Activated CD8-positive, alpha-beta T cell treated with anti-CD3 and anti-CD28 coated beads for 36 hours (primary cell): ENCODE results near the gene ZNF491. TPM values are rescaled to one million over a fixed set of nuclear protein-coding genes. Genes with fewer than 3 reads are reported as not detected.
A peak's percentile ranks its signal among the peaks of the same experiment; 100 is the strongest.

ENCODE experiments used
- ATAC-seq: fragments of 200-7000 bp; cut with Tn5 transposase; one replicate; pipeline ENCODE4 v1.10.0; 2021; ENCODE audit warnings: mild to moderate bottlenecking, moderate library complexity
- CTCF ChIA-PET: fragments of 350-600 bp; sonication (Branson Sonifier 250); formaldehyde crosslinking; loops from one replicate; lab custom pipeline; 2021; ENCODE audit warnings: antibody characterized with exemption; lab: Charles Lee
- POLR2A ChIA-PET: fragments of 350-600 bp; sonication (Branson Sonifier 250); formaldehyde crosslinking; loops from one replicate; lab custom pipeline; 2021; ENCODE audit warnings: antibody characterized with exemption; lab: Charles Lee
- DNase-seq: peaks from one replicate; pipeline ENCODE4 v3.0.0-alpha.2; 2020
- H3K27ac Mint-ChIP-seq: one replicate; pipeline ENCODE4 v1.8.0; 2021; ENCODE audit warnings: mild to moderate bottlenecking, mixed read lengths
- H3K27me3 Mint-ChIP-seq: one replicate; pipeline ENCODE4 v1.8.0; 2021; ENCODE audit warnings: mixed read lengths
- H3K36me3 Mint-ChIP-seq: one replicate; pipeline ENCODE4 v1.8.0; 2021; ENCODE audit warnings: low read depth, mixed read lengths
- H3K4me1 Mint-ChIP-seq: one replicate; pipeline ENCODE4 v1.8.0; 2021; ENCODE audit warnings: low read depth, mixed read lengths
- H3K4me3 Mint-ChIP-seq: one replicate; pipeline ENCODE4 v1.8.0; 2021; ENCODE audit warnings: mild to moderate bottlenecking, moderate library complexity, mixed read lengths
- H3K9me3 Mint-ChIP-seq: one replicate; pipeline ENCODE4 v1.8.0; 2021; ENCODE audit warnings: mixed read lengths
- CTCF ChIP-seq: fragments of 200-600 bp; IDR thresholded peaks from one replicate; pipeline ENCODE4 v1.8.0; 2022; ENCODE audit warnings: antibody characterized with exemption, mild to moderate bottlenecking
- intact Hi-C: fragments of 100-400 bp; cut with micrococcal nuclease; formaldehyde crosslinking; loops from one replicate; pipeline ENCODE4 v1.10.0; 2022
- total RNA-seq, 2 experiments: library from RNA; stranded (reverse); gene quantifications; one replicate each; pipeline ENCODE4 v1.2.3, GENCODE V29; 2021

ZNF491 gene
- total RNA-seq, 2 experiments from 2014 or later, result 0.76 to 1.4 TPM

GRCh38 chr19:11806354-11807098 lies 8.2 kb downstream of the ZNF491 start:
- Mint-ChIP-seq H3K4me3 (no peak overlapping the region), H3K36me3 (peaks cover 31% of the 10 kb centered on the region), H3K4me1 (no peaks in the 10 kb centered on the region), H3K9me3 (peaks cover 45% of the 10 kb centered on the region), H3K27me3 (no peaks in the 10 kb centered on the region), H3K27ac (no peak overlapping the region)
- intact Hi-C loops, result no loop called here
- no peak for TF ChIP-seq CTCF
- ATAC-seq (no peak), DNase-seq (no peak)
- POLR2A ChIA-PET, result no interaction called here
- CTCF ChIA-PET, result no interaction called here

- H3K4me1 Mint-ChIP-seq, result no peaks in the 10 kb centered on the region
- H3K27ac Mint-ChIP-seq, result no peak overlapping the region
- H3K36me3 Mint-ChIP-seq, result peaks cover 31% of the 10 kb centered on the region
- POLR2A ChIA-PET, result no interaction called here
- no peak overlapping the region for H3K4me3 Mint-ChIP-seq
- CTCF ChIA-PET, result no interaction called here
- TF ChIP-seq CTCF, result no peak
- H3K27me3 Mint-ChIP-seq, result no peaks in the 10 kb centered on the region
- no peak for ATAC-seq
- peaks cover 45% of the 10 kb centered on the region for H3K9me3 Mint-ChIP-seq
- intact Hi-C loops, result no loop called here
- DNase-seq, result no peak
Observed at GRCh38 chr19:11807099-11807380, 8.7 kb downstream of the ZNF491 start.

- TF ChIP-seq CTCF, result no peak
- ChIA-PET CTCF (interaction anchor here (3.9 kb wide), 1 partner anchor 16 kb away, joined by 56 read pairs; the partner anchor contains the start of gene ZNF491), POLR2A (interaction anchor here (0.5 to 2.9 kb wide), 6 partner anchors 14 to 187 kb away, joined by 3 to 8 read pairs (median 4); partner anchors contain the start of genes ZNF441 and ZNF491)
- no peak for DNase-seq
- Mint-ChIP-seq H3K27me3 (no peaks in the 10 kb centered on the region), H3K4me1 (peaks cover 22% of the 10 kb centered on the region), H3K4me3 (peak overlapping the region; percentile 87), H3K27ac (peak overlapping the region; percentile 81), H3K9me3 (peaks cover 4% of the 10 kb centered on the region), H3K36me3 (peaks cover 23% of the 10 kb centered on the region)
- intact Hi-C loops, result no loop called here
- ATAC-seq, result peak; percentile 45
Observed at GRCh38 chr19:11813703-11814028, 15.3 kb downstream of the ZNF491 start.

GRCh38 chr19:11814029-11814699 lies 15.8 kb downstream of the ZNF491 start, which contains the start of gene ZNF440:
ZNF440 (plus strand) TSS chr19:11814273; CDS start chr19:11814448, 175 bp downstream.
- DNase-seq, result peak; percentile 96
- Mint-ChIP-seq H3K27ac (peak within 1 kb of the TSS; percentile 81), H3K4me3 (peak within 1 kb of the TSS; percentile 87), H3K9me3 (no peaks in the 10 kb centered on the region), H3K27me3 (no peaks in the 10 kb centered on the region), H3K36me3 (peaks cover 24% of the 10 kb centered on the region), H3K4me1 (peaks cover 22% of the 10 kb centered on the region)
- peak; percentile 99 for ATAC-seq
- POLR2A ChIA-PET, result interaction anchor here (0.6 to 2.9 kb wide), 7 partner anchors 15 to 348 kb away, joined by 3 to 8 read pairs (median 4); partner anchors contain the start of genes ZNF441, ZNF491 and ZNF823
- CTCF ChIA-PET, result interaction anchor here (1.0 to 3.9 kb wide), 2 partner anchors 16 to 245 kb away, joined by 3 to 56 read pairs; partner anchors contain the start of gene ZNF491
- intact Hi-C loops, result no loop called here
- TF ChIP-seq CTCF, result no peak

- H3K27me3 Mint-ChIP-seq, result no peaks in the 10 kb centered on the region
- H3K4me1 Mint-ChIP-seq, result peaks cover 22% of the 10 kb centered on the region
- TF ChIP-seq CTCF, result no peak
- peaks cover 24% of the 10 kb centered on the region for H3K36me3 Mint-ChIP-seq
- intact Hi-C loops, result no loop called here
- ChIA-PET CTCF (interaction anchor here (1.0 to 3.9 kb wide), 2 partner anchors 17 to 245 kb away, joined by 3 to 56 read pairs; partner anchors contain the start of gene ZNF491), POLR2A (interaction anchor here (0.6 to 2.9 kb wide), 4 partner anchors 15 to 348 kb away, joined by 3 to 8 read pairs (median 4); partner anchors contain the start of genes ZNF491 and ZNF823)
- DNase-seq, result no peak
- H3K27ac Mint-ChIP-seq, result peak overlapping the region; percentile 53
- ATAC-seq, result no peak
- H3K4me3 Mint-ChIP-seq, result peak overlapping the region; percentile 87
- H3K9me3 Mint-ChIP-seq, result no peaks in the 10 kb centered on the region
Observed at GRCh38 chr19:11814700-11815035, 16.3 kb downstream of the ZNF491 start.
